K562 (cell line): ENCODE results near the gene PLXNA2. TPM values are rescaled to one million over a fixed set of nuclear protein-coding genes. Genes with fewer than 3 reads are reported as not detected.

Experiments
- ATAC-seq: fragments of 200-7000 bp; cut with Tn5 transposase; 3 replicates; pipeline ENCODE4 v1.9.1; 2020; ENCODE audit warnings: moderate library complexity
- BruUV-seq: library from RNA; stranded (reverse); fragments of 400-500 nt; replicated peaks from 2 replicates; lab custom pipeline; 2021; lab: Mats Ljungman, UMichigan
- CTCF ChIA-PET: fragments of 300-600 bp; formaldehyde crosslinking; extraction: SDS; loops from one replicate; lab custom pipeline; 2021; ENCODE audit warnings: low intra/inter-chr PET ratio; lab: Yijun Ruan, JAX
- POLR2A ChIA-PET: fragments of 300-600, 350-650 bp; sonication (Branson Sonifier 250); formaldehyde crosslinking; extraction: SDS; loops from one replicate; lab custom pipeline; 2021; ENCODE audit warnings: antibody characterized with exemption, inconsistent platforms; lab: Yijun Ruan, JAX
- DNase-seq, 4 experiments: peaks; one replicate each; pipeline versions ENCODE4 v3.0.0 to v3.0.0-alpha.2; 2011 to 2018; ENCODE audit warnings: low spot score in 3 of 4, mixed read lengths in 3 of 4; ENCODE audit errors: extremely low read depth in 1 of 4
- FAIRE-seq: peaks from 2 replicates; lab custom pipeline; 2011; peaks lifted over from hg19 to GRCh38; lab: Jason Lieb, UNC
- H2AFZ ChIP-seq: 2 replicates; pipeline ENCODE4 v1.6.0; 2011; ENCODE audit warnings: low read depth, low read length, control low read depth, inconsistent platforms
- H3K27ac ChIP-seq: fragments of 200-600 bp; 3 replicates; pipeline ENCODE4 v1.8.0; 2011; ENCODE audit warnings: low read depth, mild to moderate bottlenecking, control low read depth, inconsistent platforms, low read length, moderate library complexity, mixed read lengths; ENCODE audit errors: extremely low read depth
- H3K27me3 ChIP-seq, 2 experiments: fragments of 300-600 bp in 1 of 2; 2 replicates in 1 of 2; 3 replicates in 1 of 2; pipeline versions ENCODE4 v1.6.0 to v1.8.0; 2011; ENCODE audit warnings: inconsistent platforms in 2 of 2, low read length in 2 of 2, mild to moderate bottlenecking in 1 of 2, mixed read lengths in 1 of 2, moderate library complexity in 1 of 2; ENCODE audit not compliant: control insufficient read depth in 2 of 2, insufficient read depth in 2 of 2
- H3K36me3 ChIP-seq: fragments of 300-600 bp; 3 replicates; pipeline ENCODE4 v1.8.0; 2011; ENCODE audit warnings: mild to moderate bottlenecking, low read length, inconsistent platforms; ENCODE audit not compliant: control insufficient read depth, insufficient read depth
- H3K4me1 ChIP-seq, 2 experiments: fragments of 200-600 bp in 1 of 2; replicated peaks in 1 of 2; 2 replicates in 1 of 2; 3 replicates in 1 of 2; pipeline versions ENCODE4 v1.5.1 to v1.8.0; 2011; ENCODE audit warnings: inconsistent platforms in 2 of 2, low read length in 2 of 2, mild to moderate bottlenecking in 1 of 2, mixed read lengths in 1 of 2, moderate library complexity in 1 of 2; ENCODE audit not compliant: control insufficient read depth in 2 of 2, insufficient read depth in 2 of 2
- H3K4me2 ChIP-seq: 2 replicates; pipeline ENCODE4 v1.6.1; 2011; ENCODE audit warnings: low read length, control low read depth, inconsistent platforms, mixed read lengths; ENCODE audit not compliant: insufficient read depth
- H3K4me3 ChIP-seq: fragments of 200-600 bp; sonication (generic), shearing (Covaris generic); 2 replicates; pipeline ENCODE4 v1.5.1; 2016; ENCODE audit warnings: control low read depth, inconsistent platforms
- H3K79me2 ChIP-seq: fragments of 200-600 bp; 3 replicates; pipeline ENCODE4 v1.8.0; 2011; ENCODE audit warnings: low read length, inconsistent platforms; ENCODE audit not compliant: control insufficient read depth, insufficient read depth
- H3K9ac ChIP-seq, 2 experiments: 2 replicates each; pipeline versions ENCODE4 v1.6.0 to v1.6.1; 2011; ENCODE audit warnings: low read depth in 2 of 2, low read length in 2 of 2, control low read depth in 1 of 2, inconsistent platforms in 1 of 2, mild to moderate bottlenecking in 1 of 2, mixed read lengths in 1 of 2; ENCODE audit not compliant: insufficient read depth in 1 of 2
- H3K9me1 ChIP-seq: one replicate; pipeline ENCODE4 v1.6.0; 2011; ENCODE audit warnings: inconsistent platforms, mild to moderate bottlenecking, low read length, moderate library complexity; ENCODE audit not compliant: control insufficient read depth, insufficient read depth
- H3K9me3 ChIP-seq: replicated peaks from 2 replicates; pipeline ENCODE4 v1.5.1; 2011; ENCODE audit warnings: low read depth, low read length, inconsistent platforms; ENCODE audit not compliant: control insufficient read depth, insufficient read depth
- H4K20me1 ChIP-seq: replicated peaks from 2 replicates; pipeline ENCODE4 v1.6.1; 2011; ENCODE audit warnings: low read length, inconsistent platforms, mixed read lengths; ENCODE audit not compliant: control insufficient read depth, insufficient read depth
- CCNT2 ChIP-seq: IDR thresholded peaks from 2 replicates; pipeline ENCODE4 v1.6.1; 2011; ENCODE audit warnings: borderline replicate concordance, low read depth, mild to moderate bottlenecking, moderate library complexity, mixed read lengths, low read length; ENCODE audit not compliant: insufficient read length; ENCODE audit errors: extremely low read depth
- GTF3C2 ChIP-seq: IDR thresholded peaks from 3 replicates; pipeline ENCODE4 v1.6.1; 2011; ENCODE audit warnings: borderline replicate concordance, mild to moderate bottlenecking, moderate library complexity; ENCODE audit not compliant: insufficient read length; ENCODE audit errors: extremely low read depth
- HDGF ChIP-seq: fragments of 450-650 bp; IDR thresholded peaks from 2 replicates; pipeline ENCODE4 v1.6.1; 2016
- L3MBTL2 ChIP-seq: fragments of 450-650 bp; IDR thresholded peaks from 2 replicates; pipeline ENCODE4 v1.6.1; 2016; ENCODE audit warnings: mild to moderate bottlenecking, moderate library complexity
- MBD2 ChIP-seq: sonication (generic); IDR thresholded peaks from 2 replicates; pipeline ENCODE4 v1.6.1; 2016; ENCODE audit warnings: low read depth, borderline replicate concordance
- SMC3 ChIP-seq: conservative IDR thresholded peaks from 2 replicates; pipeline ENCODE4 v1.6.1; 2011; ENCODE audit warnings: low read depth, low read length, improper control_type of control experiment; ENCODE audit not compliant: insufficient read depth
- TAF15 ChIP-seq: fragments of 200-400 bp; formaldehyde crosslinking; IDR thresholded peaks from 2 replicates; pipeline ENCODE4 v1.6.1; 2017; ENCODE audit warnings: mild to moderate bottlenecking, low read depth, low read length, moderate library complexity
- THRAP3 ChIP-seq: fragments of 450-650 bp; IDR thresholded peaks from 2 replicates; pipeline ENCODE4 v1.6.1; 2016; ENCODE audit warnings: mild to moderate bottlenecking, inconsistent platforms, borderline replicate concordance
- U2AF1 ChIP-seq: fragments of 200-400 bp; formaldehyde crosslinking; optimal IDR thresholded peaks from 2 replicates; pipeline ENCODE3; 2017; ENCODE audit warnings: mild to moderate bottlenecking, low read depth, low read length, moderate library complexity
- ZBED1 ChIP-seq: IDR thresholded peaks from 2 replicates; pipeline ENCODE4 v1.6.1; 2014
- ZNF165 ChIP-seq: fragments of 250-450 bp; sonication (Bioruptor Pico); IDR thresholded peaks from 2 replicates; pipeline ENCODE4 v1.4.0; 2020; ENCODE audit warnings: borderline replicate concordance
- ZNF217 ChIP-seq: sonication (generic); formaldehyde crosslinking; IDR thresholded peaks from 2 replicates; pipeline ENCODE4 v1.8.0; 2022; ENCODE audit warnings: mild to moderate bottlenecking, missing genetic modification reagents
- ZNF449 ChIP-seq: fragments of 250-450 bp; sonication (Bioruptor Pico); IDR thresholded peaks from 2 replicates; pipeline ENCODE4 v1.8.0; 2022; ENCODE audit warnings: moderate library complexity, mild to moderate bottlenecking, inconsistent platforms
- WGBS: fragments of 100-300 bp; shearing (Covaris generic); methylation state at CpG from one replicate; pipeline ENCODE4 v1.1.6; 2016; ENCODE audit warnings: low coverage, mixed read lengths; ENCODE audit not compliant: insufficient coverage; ENCODE audit errors: missing lambda C conversion rate; 5-methylcytosine and 5-hydroxymethylcytosine counted together
- in situ Hi-C: fragments of 300-500 bp; cut with MboI; formaldehyde crosslinking; loops from 4 replicates; pipeline ENCODE4 v1.15.0; 2018; ENCODE audit warnings: inconsistent platforms, mixed read lengths
- intact Hi-C: fragments of 100-400 bp; cut with micrococcal nuclease; formaldehyde crosslinking; loops from 2 replicates; pipeline ENCODE4 v1.14.2; 2022
- polyA plus RNA-seq, 8 experiments: library from polyadenylated mRNA; depleted of rRNA in 4 of 8; stranded (reverse) in 5 of 8; unstranded in 3 of 8; fragments of >200 nt; fragmentation: Nextera tagmentation in 2 of 8; fragmentation: Illumina TruSeq in 1 of 8; extraction: Ambion mirVana in 2 of 8; extraction: Trizol in 1 of 8; gene quantifications; 2 replicates each; pipeline versions ENCODE4 v1.2.1 to v1.2.3, GENCODE V29; 2011 to 2014; ENCODE audit warnings: inconsistent platforms in 1 of 8, missing spikeins in 1 of 8
- total RNA-seq, 7 experiments: library from RNA; depleted of rRNA in 6 of 7; stranded (reverse); fragments of >200 nt in 6 of 7; fragmentation: Illumina TruSeq in 2 of 7; extraction: Trizol in 2 of 7; gene quantifications; 2 replicates each; pipeline versions ENCODE4 v1.2.1 to v1.2.3, GENCODE V29; 2011 to 2021; ENCODE audit warnings: low replicate concordance in 1 of 7

The PLXNA2 gene
- total and polyA plus RNA-seq, 9 of the 15 experiments (the other 6 are each of a cell fraction or from before 2014, with no cell fraction given): 0.01 to 1.3 (median 0.32) TPM

GRCh38 chr1:208169081-208169879, 74.9 kb downstream of the PLXNA2 start:
- Histone ChIP-seq H3K9ac (no peak overlapping the region), H3K4me3 (no peak overlapping the region), H3K9me1 (no peaks in the 10 kb centered on the region), H2AFZ (no peak overlapping the region), H3K27me3 (no peaks in the 10 kb centered on the region), H3K36me3 (no peaks in the 10 kb centered on the region), H3K79me2 (no peaks in the 10 kb centered on the region), H3K9me3 (no peaks in the 10 kb centered on the region), H3K4me2 (no peak overlapping the region), H4K20me1 (no peaks in the 10 kb centered on the region), H3K27ac (no peak overlapping the region), H3K4me1 (peaks cover 24 to 34% of the 10 kb centered on the region in 2 experiments; a peak in 4 of 5 replicates)
- FAIRE-seq (no peak), ATAC-seq (no peak), DNase-seq (no peak)
- ChIA-PET POLR2A (interaction anchor here (0.5 to 0.7 kb wide), 2 partner anchors 9 to 10 kb away, joined by 3 read pairs; no protein-coding TSS in a partner anchor), CTCF (no interaction called here)
- WGBS: 18% methylated on average over 8 of the region's 8 CpGs
- TF ChIP-seq ZBED1 (no peak), ZNF217 (CRISPR knock-in tag) (no peak), ZNF449 (no peak), THRAP3 (no peak), MBD2 (no peak), TAF15 (no peak), ZNF165 (CRISPR knock-in tag) (no peak), GTF3C2 (no peak), SMC3 (no peak), U2AF1 (no peak), CCNT2 (no peak), HDGF (no peak), L3MBTL2 (no peak)
- intact Hi-C loops: no loop called here
- no TSS peak for BruUV-seq
- in situ Hi-C loops: no loop called here
